ENCODE data around the gene MRPS27. TPM values are rescaled to one million over a fixed set of nuclear protein-coding genes. Genes with fewer than 3 reads are reported as not detected.
A peak's percentile ranks its signal among the peaks of the same experiment; 100 is the strongest.

Gene MRPS27
- total and polyA plus RNA-seq, 2 of the 4 experiments (the other 2 are of a cell fraction) = 46.9 to 90.5 TPM

DNA sequence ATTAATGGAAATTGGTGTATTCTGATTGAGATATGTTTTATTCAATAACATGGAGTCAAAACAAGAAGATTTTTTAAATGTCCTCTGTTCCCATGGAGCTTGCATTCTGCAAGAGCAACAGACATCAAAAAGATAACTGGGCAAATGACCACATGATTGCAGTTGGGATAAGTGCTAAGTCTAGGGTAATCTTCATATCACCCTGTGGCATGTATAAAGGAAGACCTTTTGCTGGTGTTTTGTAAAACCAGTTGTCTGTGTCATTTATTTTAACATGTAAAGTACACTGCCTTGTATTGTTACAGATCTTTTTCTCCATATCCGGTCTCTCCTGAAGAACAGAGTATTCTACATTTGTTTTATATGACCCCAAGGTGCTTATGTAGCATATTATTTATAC is 44.1 kb upstream of the MRPS27 start:
- dilution Hi-C loops (cut with HindIII; ENCODE audit: low sequenced_read_pairs, unreplicated experiment) = no loop called here
- H3K36me3 ChIP-seq (ENCODE audit: control insufficient read depth, insufficient read depth, low read length) = peaks cover 6% of the 10 kb centered on the region
- 0 out of 2 replicates have a peak overlapping the region, but pooled peaks have one; percentile 35 for H3K23ac ChIP-seq (ENCODE audit: low read depth, low read length)
- H2AFZ ChIP-seq (replicated peaks; ENCODE audit: low read length, poor library complexity) = no peak overlapping the region
- peaks cover 5% of the 10 kb centered on the region for H3K4me1 ChIP-seq (ENCODE audit: control insufficient read depth, insufficient read depth, low read length)
- H4K20me1 ChIP-seq (ENCODE audit: insufficient read depth, low read length) = no peaks in the 10 kb centered on the region
- no peak overlapping the region for H3K9ac ChIP-seq (ENCODE audit: low read depth, low read length)
- peak overlapping the region; percentile 25; the same call in 1 of the 2 replicates for H3K14ac ChIP-seq (replicated peaks; ENCODE audit: low read depth, low read length)
- CTCF ChIA-PET = no interaction called here
- H2BK15ac ChIP-seq (ENCODE audit: low read depth, low read length) = peak overlapping the region; percentile 79; the same call in 2 of the 3 replicates
- 0 out of 2 replicates have a peak overlapping the region, but pooled peaks have one; percentile 18 for H3K56ac ChIP-seq (ENCODE audit: extremely low read depth, insufficient read depth, low read length)
- H3K4me3 ChIP-seq (ENCODE audit: insufficient read depth, low read depth, low read length) = no peak overlapping the region
- peak overlapping the region; percentile 66 for H4K91ac ChIP-seq (ENCODE audit: insufficient read depth, low read depth, low read length)
- H2AK9ac ChIP-seq (replicated peaks; ENCODE audit: low read depth, low read length, poor library complexity) = no peak overlapping the region
- whole genome bisulfite sequencing, 2 experiments (ENCODE audit: extremely low coverage in 2 of 2, insufficient read length in 1 of 2) = no CpG with 5 or more reads among the region's 1 CpG
- H2BK20ac ChIP-seq (ENCODE audit: low read depth, low read length) = peak overlapping the region; percentile 46
- peaks cover 8% of the 10 kb centered on the region for H3K9me1 ChIP-seq (ENCODE audit: insufficient read depth, low read length)
- H2BK5ac ChIP-seq (ENCODE audit: low read depth, low read length, poor library complexity, severe bottlenecking) = peak overlapping the region; percentile 100
- H2AK5ac ChIP-seq (ENCODE audit: low read depth, low read length) = peak overlapping the region; percentile 48; the same call in 1 of the 2 replicates
- no peaks in the 10 kb centered on the region for H3K9me3 ChIP-seq (ENCODE audit: control insufficient read depth, insufficient read depth, low read length)
- H3K4ac ChIP-seq (ENCODE audit: low read depth, low read length) = peak overlapping the region; percentile 60; the same call in 1 of the 2 replicates
- in situ Hi-C loops (cut with MboI; ENCODE audit: low sequenced_read_pairs) = loop anchor here (25.0 kb wide), 1 partner anchor 148 kb away; the partner anchor contains the start of gene ZNF366
- H2BK120ac ChIP-seq (ENCODE audit: low read depth, low read length) = peak overlapping the region; percentile 47
- H3K79me1 ChIP-seq (ENCODE audit: low read depth in 1 of 2, low read length in 2 of 2) = peaks cover 0 to 6% of the 10 kb centered on the region in 2 experiments; a peak in 3 of 4 replicates
- intact Hi-C loops (cut with micrococcal nuclease) = loop anchor here (10.0 kb wide), 2 partner anchors 241 to 481 kb away; no protein-coding TSS in a partner anchor
- POLR2A ChIA-PET (ENCODE audit: unreplicated experiment) = no interaction called here
- no peak overlapping the region for H3K4me2 ChIP-seq (ENCODE audit: low read depth, low read length)
- H4K8ac ChIP-seq (ENCODE audit: low read depth in 2 of 2, low read length in 2 of 2) = peak overlapping the region in 1 of 2 experiments; percentile 26; a peak in 2 of 4 replicates
- no peak overlapping the region for H3K27ac ChIP-seq (ENCODE audit: insufficient read depth, low read length)
- no peaks in the 10 kb centered on the region for H3K27me3 ChIP-seq (ENCODE audit: control insufficient read depth, insufficient read depth, low read length)
- no TSS peak for BruUV-seq (replicated peaks)
- TF ChIP-seq SMC3 (IDR thresholded peaks at IDR 0.05; ENCODE audit: low read depth, low read length) (no peak), RCOR1 (IDR thresholded peaks at IDR 0.05; ENCODE audit: insufficient replicate concordance, low read length) (no peak), BHLHE40 (IDR thresholded peaks at IDR 0.05; ENCODE audit: low read depth, low read length) (no peak)
- TF ChIP-seq, protein P1, sequence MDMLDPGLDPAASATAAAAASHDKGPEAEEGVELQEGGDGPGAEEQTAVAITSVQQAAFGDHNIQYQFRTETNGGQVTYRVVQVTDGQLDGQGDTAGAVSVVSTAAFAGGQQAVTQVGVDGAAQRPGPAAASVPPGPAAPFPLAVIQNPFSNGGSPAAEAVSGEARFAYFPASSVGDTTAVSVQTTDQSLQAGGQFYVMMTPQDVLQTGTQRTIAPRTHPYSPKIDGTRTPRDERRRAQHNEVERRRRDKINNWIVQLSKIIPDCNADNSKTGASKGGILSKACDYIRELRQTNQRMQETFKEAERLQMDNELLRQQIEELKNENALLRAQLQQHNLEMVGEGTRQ (IDR thresholded peaks at IDR 0.05; ENCODE audit: low read depth, low read length) = no peak
- no peak overlapping the region for H4K5ac ChIP-seq (ENCODE audit: low read depth, low read length)
- ATAC-seq (ENCODE audit: low read depth) (no peak), DNase-seq (no peak)
- H3K18ac ChIP-seq (ENCODE audit: low read depth, low read length) = peak overlapping the region; percentile 61; the same call in 1 of the 2 replicates
